ENCODE measurements around the gene APOBEC3C. TPM values are rescaled to one million over a fixed set of nuclear protein-coding genes. Genes with fewer than 3 reads are reported as not detected.

Gene APOBEC3C
- total and polyA plus RNA-seq, 2 of the 4 experiments (the other 2 are of a cell fraction), result 6.6 to 32.0 TPM

- Histone ChIP-seq H4K5ac (ENCODE audit: low read depth, low read length) (no peak overlapping the region; the same call in none of the 2 replicates), H3K9me1 (ENCODE audit: insufficient read depth, low read length) (no peaks in the 10 kb centered on the region), H2BK20ac (ENCODE audit: low read depth, low read length) (peak overlapping the region; percentile 54; the same call in 1 of the 2 replicates), H3K27me3 (ENCODE audit: control insufficient read depth, insufficient read depth, low read length) (no peaks in the 10 kb centered on the region), H3K23ac (ENCODE audit: low read depth, low read length) (0 out of 2 replicates have a peak overlapping the region, but pooled peaks have one; percentile 7), H2BK120ac (ENCODE audit: low read depth, low read length) (peak overlapping the region; percentile 71; the same call in 1 of the 2 replicates), H4K91ac (ENCODE audit: insufficient read depth, low read depth, low read length) (0 out of 2 replicates have a peak overlapping the region, but pooled peaks have one; percentile 38), H3K4ac (ENCODE audit: low read depth, low read length) (peak overlapping the region; percentile 64), H2AK9ac (replicated peaks; ENCODE audit: low read depth, low read length, poor library complexity) (peak overlapping the region; percentile 7), H2BK5ac (ENCODE audit: low read depth, low read length, poor library complexity, severe bottlenecking) (no peak overlapping the region), H3K4me1 (ENCODE audit: control insufficient read depth, insufficient read depth, low read length) (peaks cover 8% of the 10 kb centered on the region), H3K27ac (ENCODE audit: insufficient read depth, low read length) (0 out of 2 replicates have a peak overlapping the region, but pooled peaks have one; percentile 6), H2AK5ac (ENCODE audit: low read depth, low read length) (peak overlapping the region; percentile 48; the same call in 1 of the 2 replicates), H3K4me2 (ENCODE audit: low read depth, low read length) (peak overlapping the region; percentile 54), H4K8ac (ENCODE audit: low read depth in 2 of 2, low read length in 2 of 2) (peak overlapping the region; percentile 16 to 70; a peak in 2 of 4 replicates), H2AFZ (replicated peaks; ENCODE audit: low read length, poor library complexity) (peak overlapping the region; percentile 79), H3K4me3 (ENCODE audit: insufficient read depth, low read depth, low read length) (no peak overlapping the region), H3K36me3 (ENCODE audit: control insufficient read depth, insufficient read depth, low read length) (no peaks in the 10 kb centered on the region; the same call in 1 of the 2 replicates), H3K56ac (ENCODE audit: extremely low read depth, insufficient read depth, low read length) (no peak overlapping the region), H3K14ac (replicated peaks; ENCODE audit: low read depth, low read length) (peak overlapping the region; percentile 88), H4K20me1 (ENCODE audit: insufficient read depth, low read length) (no peaks in the 10 kb centered on the region), H3K79me1 (ENCODE audit: low read depth in 1 of 2, low read length in 2 of 2) (peaks cover 4 to 10% of the 10 kb centered on the region in 2 experiments; a peak in 2 of 4 replicates), H3K9me3 (ENCODE audit: control insufficient read depth, insufficient read depth, low read length) (no peaks in the 10 kb centered on the region; the same call in 1 of the 2 replicates), H2BK15ac (ENCODE audit: low read depth, low read length) (no peak overlapping the region), H3K9ac (ENCODE audit: low read depth, low read length) (no peak overlapping the region), H3K18ac (ENCODE audit: low read depth, low read length) (no peak overlapping the region)
- 11% methylated on average over 3 of the region's 27 CpGs; no CpG with 5 or more reads in 1 of the 2 experiments for WGBS, 2 experiments (ENCODE audit: extremely low coverage in 2 of 2, insufficient read length in 1 of 2)
- ChIA-PET CTCF (interaction anchor here (0.8 to 1.0 kb wide), 2 partner anchors 8 to 22 kb away, joined by 4 to 6 read pairs; no protein-coding TSS in a partner anchor), POLR2A (ENCODE audit: unreplicated experiment) (no interaction called here)
- dilution Hi-C loops (cut with HindIII; ENCODE audit: low sequenced_read_pairs, unreplicated experiment) (no loop called here), intact Hi-C loops (cut with micrococcal nuclease) (loop anchor here (5.0 kb wide), 1 partner anchor 109 kb away; the partner anchor contains the start of gene CBX6), in situ Hi-C loops (cut with MboI; ENCODE audit: low sequenced_read_pairs) (no loop called here)
- ATAC-seq (ENCODE audit: low read depth) (no peak), DNase-seq (peak; percentile 31)
- 0 out of 2 replicates have a peak, but pooled peaks have one; percentile 37 for TF ChIP-seq CTCF (conservative IDR thresholded peaks at IDR 0.05; ENCODE audit: low read depth, low read length)
- no peak for TF ChIP-seq CHD1 (IDR thresholded peaks at IDR 0.05; ENCODE audit: low read depth, low read length)
- BruUV-seq (replicated peaks), result no TSS peak
Observed at GRCh38 chr22:38981005-38981991, 32.8 kb upstream of the APOBEC3C start.
